Fibroblast of mammary gland (primary cell): Measurements from ENCODE around the gene SCN2B.
A peak's percentile ranks its signal among the peaks of the same experiment; 100 is the strongest.

Experiments
- DNase-seq: peaks from one replicate; pipeline ENCODE4 v3.0.0-alpha.2; 2010; ENCODE audit warnings: low read depth
- H3K4me3 ChIP-seq: 2 replicates; pipeline ENCODE4 v1.5.1; 2011; ENCODE audit warnings: low read depth, mild to moderate bottlenecking, low read length, moderate library complexity; ENCODE audit not compliant: control insufficient read depth
- TF ChIP-seq, protein P1 (sequence below): conservative IDR thresholded peaks from 2 replicates; pipeline ENCODE4 v1.5.1; 2011; ENCODE audit warnings: low read depth, low read length, inconsistent platforms; ENCODE audit not compliant: control insufficient read depth, insufficient read depth

Gene SCN2B

DNA sequence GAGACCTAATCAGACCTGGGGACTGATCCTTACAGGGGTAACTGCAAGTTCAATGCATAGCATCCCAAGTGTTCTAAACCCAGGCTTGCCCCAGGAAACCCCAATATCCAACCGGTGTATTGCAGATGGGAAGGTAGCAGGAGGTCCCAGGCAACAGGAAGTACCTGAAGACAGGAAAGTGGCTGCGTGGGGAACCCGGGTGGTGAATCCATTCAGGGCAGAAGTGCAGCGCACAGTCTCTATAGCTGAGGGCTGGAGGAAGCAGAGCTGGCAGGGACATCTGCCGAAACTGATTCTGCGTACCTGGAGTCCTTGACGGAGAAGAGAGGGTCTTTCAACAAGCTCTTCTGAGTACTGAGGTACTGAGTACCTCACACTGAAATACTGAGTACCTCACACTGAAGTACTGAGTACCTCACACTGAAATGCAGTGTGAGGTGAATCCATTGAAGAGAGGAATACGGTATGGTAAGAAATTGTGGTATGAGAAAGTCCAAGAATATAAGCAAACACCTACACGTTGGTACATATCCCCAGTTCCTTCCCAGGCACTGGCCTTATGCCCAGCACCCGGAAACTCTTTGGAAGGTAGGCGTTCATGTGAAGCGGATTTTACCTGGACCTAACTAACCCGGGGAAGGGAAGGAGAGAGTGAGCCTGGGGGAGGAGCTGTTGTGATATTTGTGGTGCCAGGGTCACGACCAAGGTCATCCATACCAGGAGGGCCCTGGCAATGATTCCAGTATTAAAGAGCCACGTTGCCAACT lies 43.9 kb downstream of the SCN2B start:
- TF ChIP-seq, protein P1, sequence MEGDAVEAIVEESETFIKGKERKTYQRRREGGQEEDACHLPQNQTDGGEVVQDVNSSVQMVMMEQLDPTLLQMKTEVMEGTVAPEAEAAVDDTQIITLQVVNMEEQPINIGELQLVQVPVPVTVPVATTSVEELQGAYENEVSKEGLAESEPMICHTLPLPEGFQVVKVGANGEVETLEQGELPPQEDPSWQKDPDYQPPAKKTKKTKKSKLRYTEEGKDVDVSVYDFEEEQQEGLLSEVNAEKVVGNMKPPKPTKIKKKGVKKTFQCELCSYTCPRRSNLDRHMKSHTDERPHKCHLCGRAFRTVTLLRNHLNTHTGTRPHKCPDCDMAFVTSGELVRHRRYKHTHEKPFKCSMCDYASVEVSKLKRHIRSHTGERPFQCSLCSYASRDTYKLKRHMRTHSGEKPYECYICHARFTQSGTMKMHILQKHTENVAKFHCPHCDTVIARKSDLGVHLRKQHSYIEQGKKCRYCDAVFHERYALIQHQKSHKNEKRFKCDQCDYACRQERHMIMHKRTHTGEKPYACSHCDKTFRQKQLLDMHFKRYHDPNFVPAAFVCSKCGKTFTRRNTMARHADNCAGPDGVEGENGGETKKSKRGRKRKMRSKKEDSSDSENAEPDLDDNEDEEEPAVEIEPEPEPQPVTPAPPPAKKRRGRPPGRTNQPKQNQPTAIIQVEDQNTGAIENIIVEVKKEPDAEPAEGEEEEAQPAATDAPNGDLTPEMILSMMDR = no peak
- no peak for DNase-seq
- no peak overlapping the region for H3K4me3 ChIP-seq

DNA sequence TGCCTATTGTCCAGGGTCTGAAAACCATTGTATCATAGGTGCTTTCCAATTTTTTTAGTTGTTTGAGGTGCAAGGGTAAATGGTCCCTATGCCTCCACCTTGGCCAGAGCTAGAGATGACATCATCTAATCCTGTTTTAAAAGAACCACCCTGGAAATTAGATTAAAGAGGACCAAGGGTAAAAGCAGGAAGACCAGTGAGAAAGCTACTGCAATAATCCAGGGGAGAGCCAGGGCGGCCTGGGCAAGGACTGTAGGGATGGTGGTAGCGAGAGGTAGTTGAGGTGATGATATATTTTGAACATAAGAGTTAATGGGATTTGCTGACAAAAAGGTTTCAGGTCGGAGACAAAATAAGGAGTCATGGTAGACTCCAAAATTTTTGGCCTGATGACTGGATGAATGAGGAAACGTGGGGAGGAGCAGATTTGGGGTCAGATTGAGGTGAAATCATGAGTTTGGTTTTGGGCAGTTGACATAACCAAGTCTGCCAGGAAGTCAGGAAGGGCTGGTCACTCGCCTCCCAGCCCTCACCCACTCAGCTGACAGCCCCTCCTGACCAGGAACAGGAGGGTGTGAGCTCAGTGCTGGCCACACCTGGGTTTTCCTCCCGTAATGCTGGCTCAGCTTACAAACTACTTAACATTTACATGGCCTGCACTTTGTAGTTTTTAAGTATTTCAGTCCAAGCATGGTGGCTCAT lies 46.8 kb downstream of the SCN2B start:
- TF ChIP-seq, protein P1 = no peak

DNA sequence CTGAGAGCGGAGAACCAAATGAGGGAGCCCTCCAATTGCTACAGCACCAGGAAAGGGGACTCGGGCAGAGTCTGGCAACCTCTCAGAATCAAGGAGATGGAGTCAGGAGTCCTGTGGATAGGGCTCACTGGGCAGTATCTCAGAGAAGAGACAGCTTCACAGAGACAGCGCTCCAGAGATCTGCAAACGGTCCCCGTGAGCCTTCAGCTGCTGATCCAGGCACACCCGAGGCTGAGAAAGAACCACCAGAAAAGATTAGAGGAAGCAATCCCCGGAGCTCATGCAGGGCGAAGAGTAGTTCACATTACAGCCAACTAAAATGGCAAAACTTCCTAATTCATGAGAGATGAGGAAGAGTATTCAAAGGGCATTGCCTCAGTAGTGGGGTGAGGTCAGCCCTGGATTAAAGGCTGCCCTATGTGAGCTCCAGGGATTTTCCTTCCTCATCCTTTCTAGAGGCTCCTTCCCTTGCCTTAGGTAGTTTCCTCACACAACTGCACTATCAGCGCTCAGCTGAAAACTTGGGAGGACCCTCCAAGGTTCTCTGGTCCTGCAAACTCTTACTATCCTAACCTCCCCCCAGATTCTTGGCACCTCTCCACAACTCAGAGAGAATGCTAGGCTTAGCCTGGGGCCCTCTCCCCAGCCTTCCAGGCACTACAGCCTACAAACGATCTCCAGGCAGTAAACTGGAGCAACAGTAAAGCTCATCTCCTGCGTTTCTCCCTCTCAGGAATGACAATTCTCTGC lies 47.5 kb downstream of the SCN2B start:
- no peak overlapping the region for H3K4me3 ChIP-seq
- TF ChIP-seq, protein P1 = no peak
- no peak for DNase-seq

More for the DNA sequence above, 46.8 kb downstream of the SCN2B start:
- H3K4me3 ChIP-seq = no peak overlapping the region
- no peak for DNase-seq

DNA sequence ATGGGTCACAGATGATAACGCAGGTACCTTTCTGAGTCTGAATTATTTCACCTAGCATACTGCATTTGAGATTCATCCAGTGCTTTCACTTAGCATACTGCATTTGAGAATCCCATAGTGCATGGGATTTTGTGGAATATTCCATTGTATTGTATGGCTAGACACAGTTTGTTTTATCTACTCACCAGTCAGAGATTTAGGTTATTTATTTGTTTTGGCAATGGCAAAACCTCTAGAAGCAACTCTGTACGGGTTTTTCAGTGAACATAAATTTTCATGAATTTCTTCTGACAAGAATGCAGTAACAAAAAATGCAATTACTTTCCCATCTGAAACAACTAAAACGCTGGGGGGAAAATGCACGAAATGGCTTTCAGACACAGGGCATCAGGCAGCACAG lies 48.1 kb downstream of the SCN2B start:
- DNase-seq = no peak
- TF ChIP-seq, protein P1 = no peak
- no peak overlapping the region for H3K4me3 ChIP-seq

DNA sequence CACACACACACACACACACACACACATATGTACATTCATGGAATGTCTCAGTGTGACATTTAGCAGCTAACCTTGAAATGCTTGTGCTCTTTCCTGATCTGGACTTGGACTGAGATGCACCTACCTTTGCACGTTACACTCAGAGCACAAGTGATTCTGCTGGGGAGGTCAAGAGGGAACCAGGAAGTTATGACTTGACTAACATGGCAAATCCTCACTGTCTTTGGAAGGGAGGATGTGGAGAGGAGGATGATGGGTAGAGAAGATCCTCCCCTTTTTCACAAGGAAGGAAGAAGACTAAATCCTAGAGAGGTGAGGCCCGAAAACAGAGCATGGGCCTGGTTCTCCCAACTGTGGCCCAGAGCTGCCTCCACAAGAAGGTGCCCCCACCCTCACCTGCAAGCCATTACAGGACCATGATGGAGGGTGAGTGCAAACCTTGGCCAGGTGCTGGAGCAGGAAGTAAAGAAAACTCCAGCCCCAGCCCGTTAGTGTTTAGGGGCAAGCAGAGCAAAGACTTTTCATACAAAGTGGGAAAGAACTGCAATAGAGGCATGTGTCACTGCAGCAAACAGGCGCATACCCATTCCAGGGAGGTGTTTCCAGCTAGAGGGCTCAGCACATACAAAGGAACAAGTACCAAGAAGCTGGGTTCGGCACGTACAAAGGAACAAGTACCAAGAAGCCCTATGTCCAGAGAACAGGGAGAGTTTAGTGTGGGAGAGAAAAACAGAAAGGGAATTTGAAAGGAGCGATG lies 50.2 kb downstream of the SCN2B start:
- no peak overlapping the region for H3K4me3 ChIP-seq
- TF ChIP-seq, protein P1 = no peak
- no peak for DNase-seq

DNA sequence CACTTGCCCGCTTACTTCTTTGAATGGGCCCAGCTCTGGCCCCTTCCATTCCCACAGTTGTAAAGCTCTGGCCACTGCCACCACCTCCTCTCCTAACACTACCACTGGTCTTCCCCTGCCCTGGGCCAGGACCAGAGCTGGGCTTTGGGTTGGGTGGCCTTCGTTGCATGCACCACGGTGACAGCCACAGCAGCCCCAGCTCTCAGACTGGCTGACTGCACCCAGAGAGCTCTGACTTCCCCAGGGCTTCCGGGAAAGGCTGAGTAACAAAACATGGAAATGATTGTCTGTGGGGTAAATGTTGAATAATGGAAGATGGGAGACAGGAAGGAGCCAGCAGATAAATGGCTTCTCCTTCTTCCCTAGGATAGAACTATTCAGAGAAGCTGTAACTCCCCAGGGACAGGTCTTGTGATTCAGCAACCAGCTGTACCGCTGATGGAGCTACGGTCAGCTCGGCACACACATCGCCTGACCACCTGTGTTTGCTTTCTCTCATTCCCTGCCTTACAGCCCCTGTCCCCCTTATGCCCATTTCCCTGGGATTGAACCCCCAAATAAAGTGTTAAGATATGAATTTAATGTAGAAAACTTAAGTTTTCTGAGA lies 51.4 kb downstream of the SCN2B start:
- H3K4me3 ChIP-seq = no peak overlapping the region
- peak; percentile 12 for DNase-seq
- TF ChIP-seq, protein P1 = no peak
